Measurements from ENCODE around the gene MYBBP1A.

GRCh38 chr17:4579678-4580077 lies 24.5 kb upstream of the MYBBP1A start:
- no peak for TF ChIP-seq EP300 (IDR thresholded peaks at IDR 0.05)
- TF ChIP-seq CTCF (IDR thresholded peaks at IDR 0.05) = no peak
